Neural cell (in vitro differentiated cells): ENCODE data around the gene FAM131B. TPM values are rescaled to one million over a fixed set of nuclear protein-coding genes. Genes with fewer than 3 reads are reported as not detected.

Source experiments
- H2AFZ ChIP-seq: fragments of 200-600, 300-800 bp; sonication (generic), shearing (Covaris generic); 2 replicates; pipeline ENCODE4 v1.6.0; 2014; ENCODE audit warnings: low read depth, mild to moderate bottlenecking, antibody characterized with exemption, low read length, moderate library complexity
- H3F3A ChIP-seq: fragments of 200-600 bp; shearing (Covaris generic); 2 replicates; pipeline ENCODE4 v1.6.1; 2016; ENCODE audit warnings: mild to moderate bottlenecking, moderate library complexity, mixed read lengths, antibody characterized with exemption, low read length; ENCODE audit not compliant: insufficient read depth, poor library complexity, severe bottlenecking
- H3K27ac ChIP-seq: fragments of 200-600, 300-800 bp; sonication (generic), shearing (Covaris generic); 2 replicates; pipeline ENCODE4 v1.5.1; 2014; ENCODE audit warnings: mild to moderate bottlenecking, low read length, moderate library complexity
- H3K27me3 ChIP-seq: fragments of 300-800, 200-600 bp; sonication (generic), shearing (Covaris generic); 2 replicates; pipeline ENCODE4 v1.6.0; 2014; ENCODE audit warnings: mild to moderate bottlenecking, low read depth, low read length, moderate library complexity; ENCODE audit not compliant: insufficient read depth
- H3K36me3 ChIP-seq: fragments of 300-800, 200-600 bp; sonication (generic), shearing (Covaris generic); 2 replicates; pipeline ENCODE4 v1.5.1; 2014; ENCODE audit warnings: mild to moderate bottlenecking, antibody characterized with exemption, low read length, moderate library complexity; ENCODE audit not compliant: insufficient read depth
- H3K4me2 ChIP-seq: fragments of 300-800, 200-600 bp; sonication (generic), shearing (Covaris generic); 2 replicates; pipeline ENCODE4 v1.6.0; 2014; ENCODE audit warnings: mild to moderate bottlenecking, low read length
- H3K4me3 ChIP-seq: fragments of 300-800, 200-600 bp; sonication (generic), shearing (Covaris generic); 2 replicates; pipeline ENCODE4 v1.5.1; 2014; ENCODE audit warnings: mild to moderate bottlenecking, low read length, moderate library complexity
- H3K79me2 ChIP-seq: fragments of 200-600 bp; shearing (Covaris generic); replicated peaks from 2 replicates; pipeline ENCODE4 v1.6.0; 2014; ENCODE audit warnings: mild to moderate bottlenecking, low read length, moderate library complexity; ENCODE audit not compliant: insufficient read depth
- H3K9ac ChIP-seq: fragments of 300-800, 200-600 bp; sonication (generic), shearing (Covaris generic); 2 replicates; pipeline ENCODE4 v1.6.1; 2016; ENCODE audit warnings: mild to moderate bottlenecking, low read length, mixed read lengths
- H3K9me2 ChIP-seq: fragments of 200-600 bp; shearing (Covaris generic); 2 replicates; pipeline ENCODE4 v1.6.1; 2016; ENCODE audit warnings: mild to moderate bottlenecking, low read length, mixed read lengths; ENCODE audit not compliant: insufficient read depth
- H3K9me3 ChIP-seq: fragments of 200-600, 300-800 bp; sonication (generic), shearing (Covaris generic); 2 replicates; pipeline ENCODE4 v1.6.1; 2016; ENCODE audit warnings: mild to moderate bottlenecking, mixed run types, low read length, moderate library complexity, mixed read lengths
- H4K20me1 ChIP-seq: fragments of 200-600 bp; shearing (Covaris generic); 2 replicates; pipeline ENCODE4 v1.6.1; 2016; ENCODE audit warnings: mild to moderate bottlenecking, mixed run types; ENCODE audit not compliant: insufficient read depth
- CTCF ChIP-seq: fragments of 450-650 bp; IDR thresholded peaks from 2 replicates; pipeline ENCODE4 v1.5.1; 2014; ENCODE audit warnings: antibody characterized with exemption, mild to moderate bottlenecking, moderate library complexity; ENCODE audit not compliant: poor library complexity, severe bottlenecking
- EP300 ChIP-seq: fragments of 450-650 bp; conservative IDR thresholded peaks from 2 replicates; pipeline ENCODE4 v1.6.1; 2014; ENCODE audit warnings: antibody characterized with exemption, mild to moderate bottlenecking, moderate library complexity; ENCODE audit not compliant: poor library complexity, severe bottlenecking
- EZH2 ChIP-seq: fragments of 200-600, 300-800 bp; shearing (Covaris generic), sonication (generic); IDR thresholded peaks from 2 replicates; pipeline ENCODE4 v1.6.1; 2014; ENCODE audit warnings: antibody characterized with exemption, low read length, borderline replicate concordance, mild to moderate bottlenecking; ENCODE audit not compliant: insufficient read depth, poor library complexity, severe bottlenecking
- MXI1 ChIP-seq: fragments of 450-650 bp; conservative IDR thresholded peaks from 2 replicates; pipeline ENCODE4 v1.6.1; 2014; ENCODE audit warnings: antibody characterized with exemption, mild to moderate bottlenecking; ENCODE audit not compliant: poor library complexity, severe bottlenecking
- POLR2AphosphoS5 ChIP-seq: IDR thresholded peaks from 2 replicates; pipeline ENCODE4 v1.6.1; 2012
- RAD21 ChIP-seq: fragments of 450-650 bp; conservative IDR thresholded peaks from 2 replicates; pipeline ENCODE4 v1.6.1; 2014; ENCODE audit warnings: antibody characterized with exemption, mild to moderate bottlenecking, moderate library complexity
- REST ChIP-seq: IDR thresholded peaks from 2 replicates; pipeline ENCODE4 v1.6.1; 2012; ENCODE audit warnings: borderline replicate concordance
- SMC3 ChIP-seq: fragments of 450-650 bp; conservative IDR thresholded peaks from 2 replicates; pipeline ENCODE4 v1.6.1; 2014; ENCODE audit warnings: antibody characterized with exemption, mild to moderate bottlenecking, moderate library complexity; ENCODE audit not compliant: poor library complexity
- TAF1 ChIP-seq: IDR thresholded peaks from 2 replicates; pipeline ENCODE4 v1.6.1; 2012; ENCODE audit warnings: low read depth
- polyA plus RNA-seq: library from polyadenylated mRNA; depleted of rRNA; stranded (reverse); fragments of >200 nt; gene quantifications from 2 replicates; pipeline ENCODE4 v1.2.3, GENCODE V29; 2014

Gene FAM131B
- polyA plus RNA-seq, 1 donor from 2014 or later, result 45.9 TPM

- TF ChIP-seq RAD21, result no peak
- no peak for TF ChIP-seq TAF1
- no peak for TF ChIP-seq MXI1
- no peak for TF ChIP-seq EZH2
Observed at GRCh38 chr7:143374561-143374960, 12.0 kb upstream of the FAM131B start (continued).

GRCh38 chr7:143373255-143373794 is 10.8 kb upstream of the FAM131B start:
- Histone ChIP-seq H3K4me3 (no peak overlapping the region), H3K9me3 (no peaks in the 10 kb centered on the region), H3K27ac (no peak overlapping the region), H3K4me2 (no peak overlapping the region), H2AFZ (no peak overlapping the region), H3F3A (no peaks in the 10 kb centered on the region), H3K79me2 (no peaks in the 10 kb centered on the region), H3K27me3 (no peaks in the 10 kb centered on the region), H3K9me2 (no peaks in the 10 kb centered on the region), H4K20me1 (no peaks in the 10 kb centered on the region), H3K36me3 (no peaks in the 10 kb centered on the region), H3K9ac (no peak overlapping the region)
- TF ChIP-seq POLR2AphosphoS5 (no peak), MXI1 (no peak), REST (no peak), TAF1 (no peak), EZH2 (no peak), SMC3 (no peak), CTCF (no peak), RAD21 (no peak), EP300 (no peak)

DNA sequence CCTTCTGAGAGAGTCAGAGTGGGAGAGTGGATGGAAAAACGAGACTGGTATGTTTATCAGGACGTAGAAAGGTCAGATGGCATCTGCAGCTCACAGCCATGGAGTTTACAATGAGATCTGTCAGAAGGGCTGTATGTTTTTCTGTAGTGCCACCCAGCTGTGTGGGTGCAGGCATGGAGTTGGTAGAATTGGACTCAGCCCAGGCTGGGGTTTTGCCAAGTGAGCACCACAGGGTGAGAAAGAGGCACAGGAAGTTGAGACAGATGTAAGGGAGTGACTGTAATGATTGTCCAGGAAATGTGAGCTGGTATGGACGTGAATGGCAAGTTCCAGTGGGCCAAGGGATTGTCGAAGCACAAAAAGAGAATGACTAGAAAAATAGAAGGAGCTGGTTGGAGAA is 9.6 kb upstream of the FAM131B start:
- Histone ChIP-seq H3K9me2 (no peaks in the 10 kb centered on the region), H3K4me2 (no peak overlapping the region), H2AFZ (no peak overlapping the region)

More for the DNA sequence above, 9.6 kb upstream of the FAM131B start:
- Histone ChIP-seq H3F3A (no peaks in the 10 kb centered on the region), H3K27me3 (no peaks in the 10 kb centered on the region), H3K27ac (no peak overlapping the region), H3K9me3 (no peaks in the 10 kb centered on the region), H3K4me3 (no peak overlapping the region), H3K9ac (no peak overlapping the region), H4K20me1 (no peaks in the 10 kb centered on the region), H3K79me2 (no peaks in the 10 kb centered on the region), H3K36me3 (no peaks in the 10 kb centered on the region)
- TF ChIP-seq CTCF (no peak), SMC3 (no peak), EZH2 (no peak), REST (no peak), RAD21 (no peak), TAF1 (no peak), MXI1 (no peak), EP300 (no peak), POLR2AphosphoS5 (no peak)
